ENCODE measurements around the gene PPP2R5C.

The PPP2R5C gene

GRCh38 chr14:101914083-101914482 is 152.6 kb downstream of the PPP2R5C start:
- no peak for DNase-seq (ENCODE audit: low read depth in 2 of 2, low spot score in 1 of 2)

- no peak for DNase-seq (ENCODE audit: low read depth in 2 of 2, low spot score in 1 of 2)
Observed at GRCh38 chr14:101915871-101916815, 154.6 kb downstream of the PPP2R5C start.

GRCh38 chr14:101916816-101917412 is 155.4 kb downstream of the PPP2R5C start:
- no peak for DNase-seq (ENCODE audit: low read depth in 2 of 2, low spot score in 1 of 2)

GRCh38 chr14:101917413-101918017 is 156.0 kb downstream of the PPP2R5C start:
- no peak for DNase-seq (ENCODE audit: low read depth in 2 of 2, low spot score in 1 of 2)

GRCh38 chr14:101918065-101918989 is 156.8 kb downstream of the PPP2R5C start:
- DNase-seq (ENCODE audit: low read depth in 2 of 2, low spot score in 1 of 2): no peak

- DNase-seq (ENCODE audit: low read depth in 2 of 2, low spot score in 1 of 2): no peak
Observed at GRCh38 chr14:101920271-101920670, 158.8 kb downstream of the PPP2R5C start.

GRCh38 chr14:101922866-101923265 is 161.4 kb downstream of the PPP2R5C start:
- no peak for DNase-seq (ENCODE audit: low read depth in 2 of 2, low spot score in 1 of 2)

- DNase-seq (ENCODE audit: low read depth in 2 of 2, low spot score in 1 of 2): no peak
Observed at GRCh38 chr14:101925152-101925551, 163.6 kb downstream of the PPP2R5C start.

- DNase-seq (ENCODE audit: low read depth in 2 of 2, low spot score in 1 of 2): no peak
Observed at GRCh38 chr14:101926085-101926484, 164.6 kb downstream of the PPP2R5C start.

- DNase-seq (ENCODE audit: low read depth in 2 of 2, low spot score in 1 of 2): no peak
Observed at GRCh38 chr14:101926620-101927019, 165.1 kb downstream of the PPP2R5C start.

- no peak for DNase-seq (ENCODE audit: low read depth in 2 of 2, low spot score in 1 of 2)
Observed at GRCh38 chr14:101927859-101928258, 166.3 kb downstream of the PPP2R5C start.

GRCh38 chr14:101928415-101928841 is 166.9 kb downstream of the PPP2R5C start:
- DNase-seq (ENCODE audit: low read depth in 2 of 2, low spot score in 1 of 2): no peak

GRCh38 chr14:101929096-101929495 is 167.6 kb downstream of the PPP2R5C start:
- DNase-seq (ENCODE audit: low read depth in 2 of 2, low spot score in 1 of 2): no peak

- no peak for DNase-seq (ENCODE audit: low read depth in 2 of 2, low spot score in 1 of 2)
Observed at GRCh38 chr14:101929946-101930345, 168.4 kb downstream of the PPP2R5C start.

GRCh38 chr14:101932673-101933072 is 171.2 kb downstream of the PPP2R5C start:
- DNase-seq (ENCODE audit: low read depth in 2 of 2, low spot score in 1 of 2): no peak

- DNase-seq (ENCODE audit: low read depth in 2 of 2, low spot score in 1 of 2): no peak
Observed at GRCh38 chr14:101933209-101933608, 171.7 kb downstream of the PPP2R5C start.

- no peak for DNase-seq (ENCODE audit: low read depth in 2 of 2, low spot score in 1 of 2)
Observed at GRCh38 chr14:101934601-101935150, 173.2 kb downstream of the PPP2R5C start.

- no peak for DNase-seq (ENCODE audit: low read depth in 2 of 2, low spot score in 1 of 2)
Observed at GRCh38 chr14:101937926-101938767, 176.6 kb downstream of the PPP2R5C start.

- no peak for DNase-seq (ENCODE audit: low read depth in 2 of 2, low spot score in 1 of 2)
Observed at GRCh38 chr14:101939646-101940170, 178.2 kb downstream of the PPP2R5C start.
